GM12873 (cell line): ENCODE data around the gene CC2D2B.

Experiments used
- TF ChIP-seq, protein P1 (sequence below): IDR thresholded peaks from 2 replicates; pipeline ENCODE4 v1.5.1; 2012; ENCODE audit warnings: low read depth, mild to moderate bottlenecking, moderate library complexity, low read length, control low read depth; ENCODE audit not compliant: insufficient read depth; ENCODE audit errors: missing control alignments

CC2D2B gene

DNA sequence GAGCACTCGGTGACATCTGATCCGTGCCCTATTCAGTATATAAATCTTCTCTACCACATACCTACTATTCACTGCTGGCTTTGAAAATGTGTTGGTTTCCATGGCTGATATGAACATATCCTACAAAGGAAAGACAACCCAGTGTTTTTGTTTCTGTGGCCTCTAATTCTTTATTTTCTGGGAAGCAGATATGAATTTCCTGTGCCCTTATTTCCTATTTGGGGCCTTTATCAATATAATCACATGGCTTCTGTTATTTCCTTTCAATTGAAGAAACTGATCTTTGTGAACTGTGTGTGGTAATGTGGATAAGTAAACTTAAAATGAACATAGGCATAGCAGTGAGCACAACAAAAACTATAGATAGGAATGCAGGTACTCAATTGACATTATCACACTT lies 146.2 kb downstream of the CC2D2B start:
- TF ChIP-seq, protein P1, sequence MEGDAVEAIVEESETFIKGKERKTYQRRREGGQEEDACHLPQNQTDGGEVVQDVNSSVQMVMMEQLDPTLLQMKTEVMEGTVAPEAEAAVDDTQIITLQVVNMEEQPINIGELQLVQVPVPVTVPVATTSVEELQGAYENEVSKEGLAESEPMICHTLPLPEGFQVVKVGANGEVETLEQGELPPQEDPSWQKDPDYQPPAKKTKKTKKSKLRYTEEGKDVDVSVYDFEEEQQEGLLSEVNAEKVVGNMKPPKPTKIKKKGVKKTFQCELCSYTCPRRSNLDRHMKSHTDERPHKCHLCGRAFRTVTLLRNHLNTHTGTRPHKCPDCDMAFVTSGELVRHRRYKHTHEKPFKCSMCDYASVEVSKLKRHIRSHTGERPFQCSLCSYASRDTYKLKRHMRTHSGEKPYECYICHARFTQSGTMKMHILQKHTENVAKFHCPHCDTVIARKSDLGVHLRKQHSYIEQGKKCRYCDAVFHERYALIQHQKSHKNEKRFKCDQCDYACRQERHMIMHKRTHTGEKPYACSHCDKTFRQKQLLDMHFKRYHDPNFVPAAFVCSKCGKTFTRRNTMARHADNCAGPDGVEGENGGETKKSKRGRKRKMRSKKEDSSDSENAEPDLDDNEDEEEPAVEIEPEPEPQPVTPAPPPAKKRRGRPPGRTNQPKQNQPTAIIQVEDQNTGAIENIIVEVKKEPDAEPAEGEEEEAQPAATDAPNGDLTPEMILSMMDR, result no peak

DNA sequence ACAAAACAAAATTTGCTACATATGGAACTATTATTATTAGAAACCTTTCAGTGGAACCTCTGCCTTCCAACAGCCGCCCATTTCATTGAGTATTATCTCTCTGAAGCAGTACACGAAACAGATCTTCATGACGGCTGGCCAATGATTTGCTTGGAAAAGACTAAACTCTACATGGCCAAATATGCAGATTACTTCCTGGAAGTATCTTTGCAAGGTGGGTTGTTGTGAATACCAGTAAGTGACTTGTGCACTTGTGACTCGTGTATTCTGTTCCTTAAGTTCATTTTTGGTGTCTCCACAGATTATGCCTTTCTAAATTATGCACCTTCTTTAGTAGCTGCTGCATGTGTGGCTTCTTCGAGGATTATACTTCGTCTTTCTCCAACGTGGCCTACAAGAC lies 149.0 kb downstream of the CC2D2B start:
- TF ChIP-seq, protein P1, result no peak

DNA sequence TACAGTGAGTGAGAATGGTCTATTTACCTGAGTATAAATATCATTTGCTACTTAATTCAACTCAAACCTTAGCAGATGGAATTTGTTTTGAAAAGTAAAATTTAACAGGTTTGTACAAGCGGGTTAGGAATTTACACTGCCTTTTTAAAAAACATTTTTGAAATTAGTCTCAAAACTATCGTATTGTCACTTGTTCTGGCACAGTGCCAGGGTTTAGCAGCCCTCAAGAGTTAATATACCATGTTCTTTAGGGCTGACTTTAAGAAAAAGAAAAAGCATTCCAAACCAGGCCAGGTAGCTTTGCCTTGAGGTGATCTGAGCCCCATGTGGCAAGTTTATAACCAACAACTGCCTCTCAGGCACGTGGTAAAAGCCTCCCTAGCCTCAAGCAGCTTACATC lies 153.5 kb downstream of the CC2D2B start:
- TF ChIP-seq, protein P1, result no peak

DNA sequence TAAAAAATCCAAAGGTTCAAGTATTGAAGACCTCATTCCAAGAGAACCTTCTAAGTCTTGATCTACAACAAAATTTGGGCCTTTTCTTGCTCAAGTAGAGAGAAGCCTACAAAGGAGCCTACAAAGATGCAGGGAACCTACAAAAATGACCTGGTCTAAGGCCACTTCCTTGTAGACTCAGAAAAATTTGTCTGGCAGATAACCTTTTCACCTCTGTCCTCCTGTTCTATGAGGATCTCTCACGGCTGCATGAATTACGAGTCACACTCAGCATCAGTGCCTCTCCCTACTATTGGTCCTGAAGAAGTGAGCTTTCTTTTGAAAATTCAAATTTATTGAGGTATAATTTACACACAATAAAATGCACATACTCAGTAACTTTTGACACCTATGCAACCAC lies 164.9 kb downstream of the CC2D2B start:
- TF ChIP-seq, protein P1, result no peak

- TF ChIP-seq, protein P1, result no peak
Measured at GRCh38 chr10:96073722-96074121, 165.9 kb downstream of the CC2D2B start.

GRCh38 chr10:96074776-96075175 lies 167.0 kb downstream of the CC2D2B start:
- TF ChIP-seq, protein P1, result no peak

GRCh38 chr10:96075977-96076376 lies 168.2 kb downstream of the CC2D2B start:
- TF ChIP-seq, protein P1, result no peak
